Adrenal gland (tissue), 5 donors: ENCODE data around the gene NIBAN1.

Source experiments
- POLR2A ChIP-seq, 2 donors: fragments of 450-650 bp; IDR thresholded peaks; one replicate each; pipeline ENCODE4 v1.6.1; 2017; ENCODE audit warnings: antibody characterized with exemption in 2 of 2, mild to moderate bottlenecking in 2 of 2, moderate library complexity in 1 of 2
- TF ChIP-seq, protein P1 (sequence below), 6 experiments: fragments of 450-650 bp in 4 of 6; fragments of 200-600 bp in 2 of 6; sonication (generic) in 1 of 6; IDR thresholded peaks; 1 replicate in 5 of 6; 2 replicates in 1 of 6; pipeline versions ENCODE4 v1.5.1 to v1.8.0; 2016 to 2021; ENCODE audit warnings: antibody characterized with exemption in 6 of 6, mild to moderate bottlenecking in 2 of 6, moderate library complexity in 1 of 6
- donor health status: DM: no; HTN: no; CAD: no.

GRCh38 chr1:184953600-184954219 is 20.6 kb downstream of the NIBAN1 start:
- TF ChIP-seq, protein P1, sequence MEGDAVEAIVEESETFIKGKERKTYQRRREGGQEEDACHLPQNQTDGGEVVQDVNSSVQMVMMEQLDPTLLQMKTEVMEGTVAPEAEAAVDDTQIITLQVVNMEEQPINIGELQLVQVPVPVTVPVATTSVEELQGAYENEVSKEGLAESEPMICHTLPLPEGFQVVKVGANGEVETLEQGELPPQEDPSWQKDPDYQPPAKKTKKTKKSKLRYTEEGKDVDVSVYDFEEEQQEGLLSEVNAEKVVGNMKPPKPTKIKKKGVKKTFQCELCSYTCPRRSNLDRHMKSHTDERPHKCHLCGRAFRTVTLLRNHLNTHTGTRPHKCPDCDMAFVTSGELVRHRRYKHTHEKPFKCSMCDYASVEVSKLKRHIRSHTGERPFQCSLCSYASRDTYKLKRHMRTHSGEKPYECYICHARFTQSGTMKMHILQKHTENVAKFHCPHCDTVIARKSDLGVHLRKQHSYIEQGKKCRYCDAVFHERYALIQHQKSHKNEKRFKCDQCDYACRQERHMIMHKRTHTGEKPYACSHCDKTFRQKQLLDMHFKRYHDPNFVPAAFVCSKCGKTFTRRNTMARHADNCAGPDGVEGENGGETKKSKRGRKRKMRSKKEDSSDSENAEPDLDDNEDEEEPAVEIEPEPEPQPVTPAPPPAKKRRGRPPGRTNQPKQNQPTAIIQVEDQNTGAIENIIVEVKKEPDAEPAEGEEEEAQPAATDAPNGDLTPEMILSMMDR (IDR thresholded peaks at IDR 0.05), result no peak
- TF ChIP-seq POLR2A (IDR thresholded peaks at IDR 0.05), result no peak
